ENCODE measurements around the gene TECPR2. TPM values are rescaled to one million over a fixed set of nuclear protein-coding genes. Genes with fewer than 3 reads are reported as not detected.

Gene TECPR2
- total RNA-seq, 1 experiment from 2014 or later = 12.2 TPM

DNA sequence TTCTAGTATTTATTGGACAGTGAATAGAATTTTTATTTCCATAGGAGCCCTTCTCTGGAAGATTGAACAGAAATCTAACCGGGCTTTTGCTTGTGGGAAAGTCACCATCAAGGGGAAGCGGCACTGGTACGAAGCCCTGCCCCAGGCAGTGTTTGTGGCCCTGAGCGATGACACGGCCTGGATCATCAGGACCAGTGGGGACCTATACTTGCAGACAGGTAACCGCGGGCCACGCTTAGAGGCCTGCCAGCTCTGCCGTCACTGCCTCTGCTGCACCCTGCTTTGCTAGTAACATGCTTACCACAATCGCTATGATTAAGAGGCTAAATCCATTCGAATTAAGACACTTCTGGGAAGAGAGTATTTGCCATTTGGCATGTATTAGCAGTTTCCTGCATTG, 77.7 kb downstream of the TECPR2 start:
- TF ChIP-seq, protein P1, sequence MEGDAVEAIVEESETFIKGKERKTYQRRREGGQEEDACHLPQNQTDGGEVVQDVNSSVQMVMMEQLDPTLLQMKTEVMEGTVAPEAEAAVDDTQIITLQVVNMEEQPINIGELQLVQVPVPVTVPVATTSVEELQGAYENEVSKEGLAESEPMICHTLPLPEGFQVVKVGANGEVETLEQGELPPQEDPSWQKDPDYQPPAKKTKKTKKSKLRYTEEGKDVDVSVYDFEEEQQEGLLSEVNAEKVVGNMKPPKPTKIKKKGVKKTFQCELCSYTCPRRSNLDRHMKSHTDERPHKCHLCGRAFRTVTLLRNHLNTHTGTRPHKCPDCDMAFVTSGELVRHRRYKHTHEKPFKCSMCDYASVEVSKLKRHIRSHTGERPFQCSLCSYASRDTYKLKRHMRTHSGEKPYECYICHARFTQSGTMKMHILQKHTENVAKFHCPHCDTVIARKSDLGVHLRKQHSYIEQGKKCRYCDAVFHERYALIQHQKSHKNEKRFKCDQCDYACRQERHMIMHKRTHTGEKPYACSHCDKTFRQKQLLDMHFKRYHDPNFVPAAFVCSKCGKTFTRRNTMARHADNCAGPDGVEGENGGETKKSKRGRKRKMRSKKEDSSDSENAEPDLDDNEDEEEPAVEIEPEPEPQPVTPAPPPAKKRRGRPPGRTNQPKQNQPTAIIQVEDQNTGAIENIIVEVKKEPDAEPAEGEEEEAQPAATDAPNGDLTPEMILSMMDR (IDR thresholded peaks at IDR 0.05 in 2 of 3, conservative IDR thresholded peaks at IDR 0.05 in 1 of 3; ENCODE audit: borderline replicate concordance in 1 of 3, insufficient read depth in 1 of 3, low read depth in 2 of 3, low read length in 2 of 3) = no peak
- TF ChIP-seq MAX (IDR thresholded peaks at IDR 0.05) (no peak), SP1 (IDR thresholded peaks at IDR 0.05; ENCODE audit: low read depth) (no peak), ATF3 (IDR thresholded peaks at IDR 0.05) (no peak), YY1 (IDR thresholded peaks at IDR 0.05; ENCODE audit: extremely low read depth, insufficient replicate concordance, low read depth, low read length) (no peak)
- POLR2A ChIA-PET = no interaction called here

More for the DNA sequence above, 77.7 kb downstream of the TECPR2 start:
- DNase-seq (ENCODE audit: low read depth, low spot score) (no peak), ATAC-seq (no peak)
- Histone ChIP-seq H3K9me2 (ENCODE audit: insufficient read depth) (no peaks in the 10 kb centered on the region), H3K4me3 (replicated peaks in 1 of 2; ENCODE audit: low read depth in 1 of 2, low read length in 2 of 2) (no peak overlapping the region), H4K20me1 (ENCODE audit: insufficient read depth) (no peaks in the 10 kb centered on the region), H3K36me3 (ENCODE audit: control insufficient read depth in 1 of 2, insufficient read depth in 2 of 2, low read length in 2 of 2) (peaks cover 4 to 13% of the 10 kb centered on the region in 2 experiments; a peak in 2 of 4 replicates), H3K4me1 (ENCODE audit: control insufficient read depth in 1 of 2, insufficient read depth in 2 of 2, low read length in 2 of 2) (peaks cover 2 to 11% of the 10 kb centered on the region in 2 experiments; a peak in 3 of 4 replicates), H3K27ac (ENCODE audit: low read depth, low read length) (no peak overlapping the region), H2AFZ (ENCODE audit: low read depth, low read length, poor library complexity, severe bottlenecking) (no peak overlapping the region), H3K9me3 (ENCODE audit: control insufficient read depth in 1 of 2, insufficient read depth in 1 of 2, low read depth in 1 of 2, low read length in 2 of 2) (no peaks in the 10 kb centered on the region), H3K4me2 (ENCODE audit: low read length) (no peak overlapping the region), H3K9ac (ENCODE audit: low read length) (no peak overlapping the region), H3K79me2 (ENCODE audit: insufficient read depth, low read length) (no peaks in the 10 kb centered on the region), H3K27me3 (ENCODE audit: insufficient read depth, low read length) (no peaks in the 10 kb centered on the region)
- intact Hi-C loops (cut with micrococcal nuclease) = no loop called here
- no TSS peak for BruUV-seq (replicated peaks)
- ChIA-PET CTCF (no interaction called here), RAD21 (ENCODE audit: low non-redundant PET in 1 of 2, low total read pairs in 2 of 2, uncharacterized antibody in 2 of 2, unreplicated experiment in 2 of 2) (no interaction called here)
